ENCODE data around the gene WFIKKN2. TPM values are rescaled to one million over a fixed set of nuclear protein-coding genes. Genes with fewer than 3 reads are reported as not detected.

The WFIKKN2 gene
- total and polyA plus RNA-seq, 4 donors, result 0.01 to 0.31 (median 0.13) TPM

- 31 to 52% methylated on average over 6 of the region's 6 CpGs for WGBS, 2 donors
- TF ChIP-seq CTCF (IDR thresholded peaks at IDR 0.05; ENCODE audit: control extremely low read depth, extremely low read depth), result no peak
- peak in 1 of 3 donors; percentile 41 for DNase-seq
- Histone ChIP-seq H3K27me3 (ENCODE audit: control insufficient read depth in 3 of 3, insufficient read depth in 3 of 3, low read length in 2 of 3) (no peaks in the 10 kb centered on the region), H3K27ac (ENCODE audit: low read depth in 1 of 2, low read length in 1 of 2) (no peak overlapping the region), H3K36me3 (ENCODE audit: control insufficient read depth in 4 of 4, insufficient read depth in 4 of 4, low read length in 4 of 4) (no peaks in the 10 kb centered on the region), H3K9ac (ENCODE audit: insufficient read depth in 1 of 2, low read length in 2 of 2) (no peak overlapping the region), H3K4me1 (ENCODE audit: control insufficient read depth in 5 of 5, insufficient read depth in 5 of 5, low read length in 5 of 5) (peaks cover 0 to 10% (median 6%) of the 10 kb centered on the region in 5 donors), H3K4me3 (no peak overlapping the region), H3K9me3 (ENCODE audit: control insufficient read depth in 4 of 4, insufficient read depth in 3 of 4, low read length in 3 of 4) (no peaks in the 10 kb centered on the region)
- no peak for ATAC-seq (ENCODE audit: insufficient read depth, low FRiP score)
Observed at GRCh38 chr17:50790618-50791017, 44.8 kb upstream of the WFIKKN2 start.

- Histone ChIP-seq H3K9me3 (ENCODE audit: control insufficient read depth in 4 of 4, insufficient read depth in 3 of 4, low read length in 3 of 4) (no peaks in the 10 kb centered on the region), H3K36me3 (ENCODE audit: control insufficient read depth in 4 of 4, insufficient read depth in 4 of 4, low read length in 4 of 4) (no peaks in the 10 kb centered on the region), H3K4me3 (no peak overlapping the region), H3K4me1 (ENCODE audit: control insufficient read depth in 5 of 5, insufficient read depth in 5 of 5, low read length in 5 of 5) (peaks cover 0 to 2% (median 0%) of the 10 kb centered on the region in 5 donors), H3K9ac (ENCODE audit: insufficient read depth in 1 of 2, low read length in 2 of 2) (no peak overlapping the region), H3K27ac (ENCODE audit: low read depth in 1 of 2, low read length in 1 of 2) (no peak overlapping the region), H3K27me3 (ENCODE audit: control insufficient read depth in 3 of 3, insufficient read depth in 3 of 3, low read length in 2 of 3) (no peaks in the 10 kb centered on the region)
- DNase-seq (no peak), ATAC-seq (ENCODE audit: insufficient read depth, low FRiP score) (no peak)
- TF ChIP-seq CTCF (IDR thresholded peaks at IDR 0.05; ENCODE audit: control extremely low read depth, extremely low read depth), result no peak
- 94 to 95% methylated on average over 7 of the region's 7 CpGs for WGBS, 2 donors
Observed at GRCh38 chr17:50792132-50792531, 43.3 kb upstream of the WFIKKN2 start.

- Histone ChIP-seq H3K4me3 (no peak overlapping the region), H3K4me1 (ENCODE audit: control insufficient read depth in 5 of 5, insufficient read depth in 5 of 5, low read length in 5 of 5) (peaks cover 0 to 7% (median 0%) of the 10 kb centered on the region in 5 donors), H3K9me3 (ENCODE audit: control insufficient read depth in 4 of 4, insufficient read depth in 3 of 4, low read length in 3 of 4) (no peaks in the 10 kb centered on the region), H3K27ac (ENCODE audit: low read depth in 1 of 2, low read length in 1 of 2) (no peak overlapping the region), H3K36me3 (ENCODE audit: control insufficient read depth in 4 of 4, insufficient read depth in 4 of 4, low read length in 4 of 4) (no peaks in the 10 kb centered on the region), H3K9ac (ENCODE audit: insufficient read depth in 1 of 2, low read length in 2 of 2) (no peak overlapping the region), H3K27me3 (ENCODE audit: control insufficient read depth in 3 of 3, insufficient read depth in 3 of 3, low read length in 2 of 3) (no peaks in the 10 kb centered on the region)
- ATAC-seq (ENCODE audit: insufficient read depth, low FRiP score) (no peak), DNase-seq (no peak)
- no peak for TF ChIP-seq CTCF (IDR thresholded peaks at IDR 0.05; ENCODE audit: control extremely low read depth, extremely low read depth)
- 92 to 93% methylated on average over 8 of the region's 8 CpGs for WGBS, 2 donors
Observed at GRCh38 chr17:50793007-50793406, 42.4 kb upstream of the WFIKKN2 start.

- no peak for TF ChIP-seq CTCF (IDR thresholded peaks at IDR 0.05; ENCODE audit: control extremely low read depth, extremely low read depth)
- Histone ChIP-seq H3K27ac (ENCODE audit: low read depth in 1 of 2, low read length in 1 of 2) (no peak overlapping the region), H3K27me3 (ENCODE audit: control insufficient read depth in 3 of 3, insufficient read depth in 3 of 3, low read length in 2 of 3) (no peaks in the 10 kb centered on the region), H3K36me3 (ENCODE audit: control insufficient read depth in 4 of 4, insufficient read depth in 4 of 4, low read length in 4 of 4) (no peaks in the 10 kb centered on the region), H3K9me3 (ENCODE audit: control insufficient read depth in 4 of 4, insufficient read depth in 3 of 4, low read length in 3 of 4) (no peaks in the 10 kb centered on the region), H3K4me3 (no peak overlapping the region), H3K9ac (ENCODE audit: insufficient read depth in 1 of 2, low read length in 2 of 2) (no peak overlapping the region), H3K4me1 (ENCODE audit: control insufficient read depth in 5 of 5, insufficient read depth in 5 of 5, low read length in 5 of 5) (peaks cover 0 to 7% (median 0%) of the 10 kb centered on the region in 5 donors)
- 93% methylated on average over 6 of the region's 6 CpGs for WGBS, 2 donors
- DNase-seq, result peak in 1 of 3 donors; percentile 33
- no peak for ATAC-seq (ENCODE audit: insufficient read depth, low FRiP score)
Observed at GRCh38 chr17:50794361-50794760, 41.0 kb upstream of the WFIKKN2 start.
